MM.1S (cell line): ENCODE measurements around the gene CNOT2.

Experiments used
- DNase-seq: peaks from one replicate; pipeline ENCODE4 v3.0.0-alpha.2; 2015
- H2AFZ ChIP-seq: fragments of 300-600 bp; sonication (generic); 2 replicates; pipeline ENCODE4 v1.6.0; 2016; ENCODE audit warnings: antibody characterized with exemption, low read length
- H3F3A ChIP-seq: fragments of 300-600 bp; sonication (generic); 2 replicates; pipeline ENCODE4 v1.6.1; 2016; ENCODE audit warnings: mild to moderate bottlenecking, antibody characterized with exemption, low read length, moderate library complexity, mixed read lengths; ENCODE audit not compliant: insufficient read depth
- H3K27ac ChIP-seq: fragments of 300-600 bp; sonication (generic); 2 replicates; pipeline ENCODE4 v1.5.1; 2016; ENCODE audit warnings: mild to moderate bottlenecking, low read length
- H3K27me3 ChIP-seq: fragments of 300-600 bp; sonication (generic); replicated peaks from 2 replicates; pipeline ENCODE4 v1.6.0; 2016; ENCODE audit warnings: low read length; ENCODE audit not compliant: insufficient read depth
- H3K36me3 ChIP-seq: fragments of 300-600 bp; sonication (generic); replicated peaks from 2 replicates; pipeline ENCODE4 v1.6.1; 2016; ENCODE audit warnings: mild to moderate bottlenecking, low read length, mixed read lengths; ENCODE audit not compliant: insufficient read depth
- H3K4me1 ChIP-seq: fragments of 300-600 bp; sonication (generic); 2 replicates; pipeline ENCODE4 v1.6.1; 2016; ENCODE audit warnings: low read length, mixed read lengths
- H3K4me2 ChIP-seq: fragments of 300-600 bp; sonication (generic); 2 replicates; pipeline ENCODE4 v1.6.0; 2016; ENCODE audit warnings: low read depth, low read length
- H3K4me3 ChIP-seq: fragments of 300-600 bp; sonication (generic); 2 replicates; pipeline ENCODE4 v1.5.1; 2016; ENCODE audit warnings: low read length, mixed read lengths
- H3K79me2 ChIP-seq: fragments of 300-600 bp; sonication (generic); 2 replicates; pipeline ENCODE4 v1.6.1; 2016; ENCODE audit warnings: mixed run types, low read length, mixed read lengths
- H3K9ac ChIP-seq: fragments of 300-600 bp; sonication (generic); 2 replicates; pipeline ENCODE4 v1.6.1; 2016; ENCODE audit warnings: low read length, mixed read lengths
- H3K9me2 ChIP-seq: fragments of 300-600 bp; sonication (generic); replicated peaks from 2 replicates; pipeline ENCODE4 v1.6.1; 2016; ENCODE audit warnings: mild to moderate bottlenecking, low read length, mixed read lengths; ENCODE audit not compliant: insufficient read depth
- H3K9me3 ChIP-seq: fragments of 300-600 bp; sonication (generic); replicated peaks from 2 replicates; pipeline ENCODE4 v1.6.1; 2016; ENCODE audit warnings: mild to moderate bottlenecking, low read length, mixed read lengths; ENCODE audit not compliant: insufficient read depth
- H4K20me1 ChIP-seq: fragments of 300-600 bp; sonication (generic); 2 replicates; pipeline ENCODE4 v1.6.1; 2016; ENCODE audit warnings: mild to moderate bottlenecking, low read length, moderate library complexity, mixed read lengths; ENCODE audit not compliant: insufficient read depth
- CTCF ChIP-seq: fragments of 300-600 bp; sonication (generic); IDR thresholded peaks from 2 replicates; pipeline ENCODE4 v1.5.1; 2016; ENCODE audit warnings: antibody characterized with exemption, low read length, mixed read lengths
- EZH2 ChIP-seq: fragments of 300-600 bp; sonication (generic); optimal IDR thresholded peaks from 2 replicates; pipeline ENCODE3; 2017; ENCODE audit warnings: low read depth, mild to moderate bottlenecking, antibody characterized with exemption, low read length, mixed read lengths
- EZH2phosphoT487 ChIP-seq: fragments of 300-600 bp; sonication (generic); IDR thresholded peaks from 2 replicates; pipeline ENCODE4 v1.6.1; 2018; ENCODE audit warnings: antibody characterized with exemption, low read length

CNOT2 gene

GRCh38 chr12:70246580-70246979, 3.3 kb downstream of the CNOT2 start:
- Histone ChIP-seq H3K9me2 (no peaks in the 10 kb centered on the region), H3K36me3 (no peaks in the 10 kb centered on the region; the same call in 1 of the 2 replicates), H3K27me3 (no peaks in the 10 kb centered on the region), H4K20me1 (peaks cover 30% of the 10 kb centered on the region), H3K79me2 (peaks cover 97% of the 10 kb centered on the region), H3K9me3 (no peaks in the 10 kb centered on the region), H3K27ac (no peak overlapping the region), H3K9ac (no peak overlapping the region), H3K4me3 (no peak overlapping the region), H3K4me2 (no peak overlapping the region), H3K4me1 (peaks cover 23% of the 10 kb centered on the region), H2AFZ (no peak overlapping the region), H3F3A (peaks cover 15% of the 10 kb centered on the region)
- no peak for DNase-seq
- TF ChIP-seq EZH2phosphoT487 (no peak), CTCF (no peak), EZH2 (no peak)

GRCh38 chr12:70247653-70248199, 4.5 kb downstream of the CNOT2 start:
- no peak overlapping the region for H3K27ac ChIP-seq
- H3K9me3 ChIP-seq, result no peaks in the 10 kb centered on the region
- peaks cover 96% of the 10 kb centered on the region for H3K79me2 ChIP-seq
- no peak overlapping the region for H3K4me3 ChIP-seq
- peaks cover 30% of the 10 kb centered on the region for H4K20me1 ChIP-seq
- H3K9ac ChIP-seq, result no peak overlapping the region
- no peak for DNase-seq
- no peaks in the 10 kb centered on the region for H3K9me2 ChIP-seq
- no peak overlapping the region for H3K4me2 ChIP-seq
- TF ChIP-seq EZH2phosphoT487 (no peak), EZH2 (no peak), CTCF (no peak)
- H3K4me1 ChIP-seq, result peaks cover 18% of the 10 kb centered on the region
- no peak overlapping the region for H2AFZ ChIP-seq
- H3F3A ChIP-seq, result peaks cover 12% of the 10 kb centered on the region
- no peaks in the 10 kb centered on the region for H3K27me3 ChIP-seq
- no peaks in the 10 kb centered on the region; the same call in 1 of the 2 replicates for H3K36me3 ChIP-seq

GRCh38 chr12:70248876-70249275, 5.6 kb downstream of the CNOT2 start:
- H3K4me3 ChIP-seq, result no peak overlapping the region
- H4K20me1 ChIP-seq, result peaks cover 30% of the 10 kb centered on the region
- TF ChIP-seq EZH2, result no peak
- no peak for TF ChIP-seq EZH2phosphoT487
- no peak for TF ChIP-seq CTCF
- H3K27me3 ChIP-seq, result no peaks in the 10 kb centered on the region
- peaks cover 99% of the 10 kb centered on the region for H3K79me2 ChIP-seq
- H3F3A ChIP-seq, result peaks cover 5% of the 10 kb centered on the region
- no peak overlapping the region for H3K27ac ChIP-seq
- no peak overlapping the region for H2AFZ ChIP-seq
- H3K9ac ChIP-seq, result no peak overlapping the region
- H3K36me3 ChIP-seq, result no peaks in the 10 kb centered on the region; the same call in 1 of the 2 replicates
- no peak for DNase-seq
- no peak overlapping the region for H3K4me2 ChIP-seq
- H3K9me3 ChIP-seq, result no peaks in the 10 kb centered on the region
- no peaks in the 10 kb centered on the region for H3K9me2 ChIP-seq
- peaks cover 18% of the 10 kb centered on the region for H3K4me1 ChIP-seq
